Retinal pigment epithelial cell (primary cell): ENCODE data around the gene LRRC36.

Source experiments
- DNase-seq: peaks from one replicate; pipeline ENCODE4 v3.0.0-alpha.2; 2010; ENCODE audit warnings: low read depth
- H3K4me3 ChIP-seq: 2 replicates; pipeline ENCODE4 v1.5.1; 2011; ENCODE audit warnings: mild to moderate bottlenecking, low read length, control low read depth, moderate library complexity
- TF ChIP-seq, protein P1 (sequence below): conservative IDR thresholded peaks from 2 replicates; pipeline ENCODE4 v1.5.1; 2011; ENCODE audit warnings: low read depth, low read length, control low read depth, inconsistent platforms

Gene LRRC36

DNA sequence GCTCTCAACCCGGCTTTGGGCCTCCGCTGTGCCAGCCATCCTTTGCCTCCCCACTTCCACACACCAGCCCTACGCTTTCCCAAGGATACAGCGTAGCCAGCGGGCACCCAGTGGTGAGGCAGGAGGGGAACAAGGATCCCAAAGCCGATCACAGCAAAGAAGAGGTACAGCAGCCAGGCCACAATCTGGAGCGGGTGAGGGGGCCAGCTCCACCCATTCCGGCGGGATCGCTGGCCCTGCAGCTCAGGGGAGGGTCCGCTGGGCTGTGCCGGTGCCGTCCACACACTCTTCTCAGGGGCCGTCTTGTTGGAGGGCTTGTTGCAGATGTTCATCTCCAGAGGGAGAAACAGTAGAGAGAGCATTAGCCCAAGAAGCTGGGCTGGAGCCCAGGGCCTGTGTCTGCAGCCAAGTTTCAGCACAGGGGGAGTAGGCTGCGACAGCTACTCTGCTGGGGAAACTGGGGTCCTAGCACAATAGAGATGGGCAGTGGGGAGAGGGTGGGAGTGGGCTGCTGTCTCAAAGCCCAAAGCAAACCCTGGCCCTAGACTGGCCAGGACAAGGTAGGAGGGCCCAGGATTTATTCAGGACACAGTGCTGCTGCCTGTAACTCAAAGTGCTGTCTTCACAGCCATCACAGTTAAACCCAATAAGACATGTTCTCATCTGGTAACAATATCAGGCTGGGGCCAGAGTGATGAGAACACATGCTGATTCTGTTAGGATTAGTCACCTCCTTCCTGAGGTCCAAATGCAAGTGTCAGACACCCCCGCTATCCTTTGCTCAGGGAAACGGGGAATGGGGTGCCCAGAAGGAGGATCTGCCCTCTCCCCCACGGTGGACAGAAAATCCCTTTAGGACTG lies 79.7 kb downstream of the LRRC36 start:
- no peak for DNase-seq
- TF ChIP-seq, protein P1, sequence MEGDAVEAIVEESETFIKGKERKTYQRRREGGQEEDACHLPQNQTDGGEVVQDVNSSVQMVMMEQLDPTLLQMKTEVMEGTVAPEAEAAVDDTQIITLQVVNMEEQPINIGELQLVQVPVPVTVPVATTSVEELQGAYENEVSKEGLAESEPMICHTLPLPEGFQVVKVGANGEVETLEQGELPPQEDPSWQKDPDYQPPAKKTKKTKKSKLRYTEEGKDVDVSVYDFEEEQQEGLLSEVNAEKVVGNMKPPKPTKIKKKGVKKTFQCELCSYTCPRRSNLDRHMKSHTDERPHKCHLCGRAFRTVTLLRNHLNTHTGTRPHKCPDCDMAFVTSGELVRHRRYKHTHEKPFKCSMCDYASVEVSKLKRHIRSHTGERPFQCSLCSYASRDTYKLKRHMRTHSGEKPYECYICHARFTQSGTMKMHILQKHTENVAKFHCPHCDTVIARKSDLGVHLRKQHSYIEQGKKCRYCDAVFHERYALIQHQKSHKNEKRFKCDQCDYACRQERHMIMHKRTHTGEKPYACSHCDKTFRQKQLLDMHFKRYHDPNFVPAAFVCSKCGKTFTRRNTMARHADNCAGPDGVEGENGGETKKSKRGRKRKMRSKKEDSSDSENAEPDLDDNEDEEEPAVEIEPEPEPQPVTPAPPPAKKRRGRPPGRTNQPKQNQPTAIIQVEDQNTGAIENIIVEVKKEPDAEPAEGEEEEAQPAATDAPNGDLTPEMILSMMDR: no peak
- no peak overlapping the region for H3K4me3 ChIP-seq

- DNase-seq: no peak
- TF ChIP-seq, protein P1: no peak
- H3K4me3 ChIP-seq: no peak overlapping the region
These were observed 80.7 kb downstream of the LRRC36 start for GRCh38 chr16:67407176-67407787.

DNA sequence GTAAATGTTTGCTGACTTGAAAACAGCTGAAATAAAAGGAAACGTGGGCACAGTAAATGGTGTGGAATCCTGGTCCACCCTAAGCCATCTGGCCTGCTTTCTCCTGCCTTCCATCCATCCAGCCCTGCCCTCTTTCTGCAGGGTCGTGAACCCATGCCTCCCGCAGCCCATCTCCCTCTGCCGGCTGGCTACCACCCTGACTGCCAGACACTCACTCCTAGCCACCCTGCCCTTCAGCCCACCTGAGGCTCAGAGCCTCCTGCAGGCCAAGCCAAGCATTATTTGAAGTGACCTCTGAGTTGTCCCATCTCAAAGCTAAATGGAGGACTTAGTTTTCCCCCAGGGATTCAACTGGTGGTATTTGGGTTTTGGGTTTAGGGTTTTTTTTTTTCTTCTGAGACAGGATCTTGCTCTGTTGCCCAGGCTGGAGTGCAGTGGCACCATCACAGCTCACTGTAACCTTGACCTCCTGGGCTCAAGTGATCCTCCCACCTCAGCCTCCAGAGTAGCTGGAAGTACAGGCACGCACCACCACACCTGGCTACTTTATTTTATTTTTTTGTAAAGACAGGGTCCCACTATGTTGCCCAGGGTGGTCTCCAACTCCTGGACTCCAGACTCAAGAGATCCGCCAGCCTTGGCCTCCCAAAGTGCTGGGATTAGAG lies 81.3 kb downstream of the LRRC36 start:
- TF ChIP-seq, protein P1: no peak
- no peak overlapping the region for H3K4me3 ChIP-seq
- no peak for DNase-seq

- no peak for DNase-seq
- TF ChIP-seq, protein P1: no peak
- no peak overlapping the region for H3K4me3 ChIP-seq
These were observed 83.0 kb downstream of the LRRC36 start for GRCh38 chr16:67409631-67410030.

- no peak overlapping the region for H3K4me3 ChIP-seq
- DNase-seq: no peak
- TF ChIP-seq, protein P1: no peak
These were observed 84.7 kb downstream of the LRRC36 start for GRCh38 chr16:67411339-67411738.

DNA sequence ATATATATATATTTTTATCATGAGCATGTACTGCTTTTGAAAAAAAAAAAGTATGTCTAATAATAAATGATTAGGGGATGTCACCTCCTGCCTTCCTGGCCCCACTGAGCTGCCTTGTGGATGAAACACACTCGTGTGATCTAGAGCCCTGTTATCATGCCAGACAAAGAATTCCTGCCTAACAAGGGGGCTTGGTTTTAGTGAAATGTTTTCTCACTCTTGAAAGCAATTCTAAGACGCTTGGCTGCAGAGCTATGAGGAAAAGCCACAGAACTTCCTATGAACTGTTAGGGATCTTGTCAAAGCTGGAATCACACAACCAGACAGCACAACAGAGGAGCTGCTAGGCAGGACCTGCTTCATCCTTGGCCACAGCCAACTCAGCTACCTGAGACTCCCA lies 85.7 kb downstream of the LRRC36 start:
- TF ChIP-seq, protein P1: no peak
- DNase-seq: no peak
- H3K4me3 ChIP-seq: no peak overlapping the region
